RPMI8226 (cell line): Measurements from ENCODE around the gene SLC2A4.
A peak's percentile ranks its signal among the peaks of the same experiment; 100 is the strongest.
"Not testable (repeated sequence)": the region's sequence is repeated elsewhere in the genome, so short reads cannot be mapped to it uniquely, and the experiment has no call there.

Source experiments
- DNase-seq: peaks from one replicate; pipeline ENCODE4 v3.0.0-alpha.2; 2015

Gene SLC2A4

DNA sequence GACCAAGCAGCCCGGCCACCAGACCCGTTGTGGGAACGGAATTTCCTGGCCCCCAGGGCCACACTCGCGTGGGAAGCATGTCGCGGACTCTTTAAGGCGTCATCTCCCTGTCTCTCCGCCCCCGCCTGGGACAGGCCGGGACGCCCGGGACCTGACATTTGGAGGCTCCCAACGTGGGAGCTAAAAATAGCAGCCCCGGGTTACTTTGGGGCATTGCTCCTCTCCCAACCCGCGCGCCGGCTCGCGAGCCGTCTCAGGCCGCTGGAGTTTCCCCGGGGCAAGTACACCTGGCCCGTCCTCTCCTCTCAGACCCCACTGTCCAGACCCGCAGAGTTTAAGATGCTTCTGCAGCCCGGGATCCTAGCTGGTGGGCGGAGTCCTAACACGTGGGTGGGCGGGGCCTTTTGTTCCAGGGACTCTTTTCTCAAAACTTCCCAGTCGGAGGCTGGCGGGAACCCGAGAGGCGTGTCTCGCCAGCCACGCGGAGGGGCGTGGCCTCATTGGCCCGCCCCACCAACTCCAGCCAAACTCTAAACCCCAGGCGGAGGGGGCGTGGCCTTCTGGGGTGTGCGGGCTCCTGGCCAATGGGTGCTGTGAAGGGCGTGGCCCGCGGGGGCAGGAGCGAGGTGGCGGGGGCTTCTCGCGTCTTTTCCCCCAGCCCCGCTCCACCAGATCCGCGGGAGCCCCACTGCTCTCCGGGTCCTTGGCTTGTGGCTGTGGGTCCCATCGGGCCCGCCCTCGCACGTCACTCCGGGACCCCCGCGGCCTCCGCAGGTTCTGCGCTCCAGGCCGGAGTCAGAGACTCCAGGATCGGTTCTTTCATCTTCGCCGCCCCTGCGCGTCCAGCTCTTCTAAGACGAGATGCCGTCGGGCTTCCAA lies at the start of gene SLC2A4:
TSS of gene SLC2A4 (plus strand) at position 645 of the 879 bp plus-strand sequence. CDS start at position 862, 217 bp downstream.
- peak; percentile 94 for DNase-seq

DNA sequence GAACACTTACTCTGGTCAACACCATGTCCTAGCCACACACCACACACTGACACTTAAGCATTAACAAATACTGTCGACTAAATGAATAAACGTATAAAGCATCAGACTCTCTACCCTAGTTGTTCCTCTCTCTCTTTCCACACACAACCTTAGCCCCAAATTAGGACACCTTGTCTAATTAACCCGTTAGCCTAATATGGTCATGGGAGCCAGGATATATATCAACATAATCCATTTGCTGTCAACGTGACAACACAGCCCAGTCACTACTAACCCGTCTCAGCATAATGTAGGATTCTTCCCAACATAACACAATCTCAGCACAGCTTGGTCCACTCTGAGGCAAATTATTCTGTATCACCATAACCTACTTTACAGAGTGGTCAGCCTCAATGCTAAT lies 49.4 kb upstream of the SLC2A4 start:
- DNase-seq: no peak

DNA sequence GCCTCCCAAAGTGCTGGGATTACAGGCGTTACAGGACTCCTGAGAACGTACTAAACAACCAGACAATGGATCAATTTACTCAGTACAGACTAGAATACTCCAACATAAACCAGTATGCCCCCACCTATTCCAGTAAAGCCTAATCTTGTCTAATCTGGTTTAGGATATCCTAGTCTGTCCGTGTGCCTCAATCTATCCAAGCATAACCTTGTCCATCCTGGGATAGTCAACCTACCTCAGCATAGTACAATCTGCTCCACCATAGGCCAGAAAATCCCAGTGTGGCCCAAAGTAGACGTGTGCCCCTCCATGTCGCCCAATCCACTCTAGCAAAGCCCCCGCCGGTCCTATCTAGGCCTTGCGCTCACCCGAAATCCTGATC lies 47.8 kb upstream of the SLC2A4 start:
- no peak for DNase-seq

DNA sequence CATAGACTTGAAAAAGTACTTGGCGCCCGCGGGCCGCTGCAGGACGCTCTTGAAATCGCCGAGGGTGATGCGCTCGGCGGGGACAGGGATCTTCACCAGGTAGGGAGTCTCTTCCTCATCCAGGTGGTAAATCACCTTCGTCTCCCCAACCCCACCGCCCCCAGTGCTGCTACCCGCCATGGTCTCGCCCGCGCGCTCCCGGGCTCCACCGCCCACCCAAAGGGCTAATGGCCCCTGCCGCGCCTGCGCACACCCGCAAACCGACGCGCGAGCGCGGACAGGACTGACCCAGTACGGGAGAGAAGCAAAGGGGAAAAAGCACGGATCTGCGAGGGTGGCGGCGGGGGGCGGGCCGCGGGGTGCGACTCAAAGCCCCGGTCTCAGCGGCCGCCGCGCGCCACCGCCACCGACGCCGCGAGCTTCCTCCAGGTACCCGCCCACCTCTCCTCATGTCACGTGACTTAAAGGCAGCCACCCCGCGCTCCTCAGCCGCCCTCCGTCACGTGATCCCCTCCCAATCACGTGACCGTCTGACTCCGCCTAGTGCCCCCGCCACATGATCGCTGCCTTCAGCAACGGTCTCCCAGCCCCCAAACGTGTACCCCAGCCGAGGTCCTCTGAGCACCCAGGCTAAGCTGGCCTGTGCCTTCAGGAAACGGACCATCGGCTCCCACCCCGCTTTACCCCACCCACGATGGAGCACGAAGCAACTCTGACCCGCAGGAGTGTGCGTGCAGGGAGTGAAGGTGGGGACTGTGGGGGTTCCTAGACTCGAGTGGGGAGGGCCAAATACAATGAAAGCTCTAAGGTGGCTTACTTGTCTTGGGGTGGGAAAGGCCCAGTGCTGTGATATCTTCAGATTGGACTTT lies 47.2 kb upstream of the SLC2A4 start, which contains the start of gene DVL2:
TSS of gene DVL2 (minus strand) at position 435 of the 869 bp plus-strand sequence. CDS start at position 180, 255 bp downstream.
- peak; percentile 91 for DNase-seq

DNA sequence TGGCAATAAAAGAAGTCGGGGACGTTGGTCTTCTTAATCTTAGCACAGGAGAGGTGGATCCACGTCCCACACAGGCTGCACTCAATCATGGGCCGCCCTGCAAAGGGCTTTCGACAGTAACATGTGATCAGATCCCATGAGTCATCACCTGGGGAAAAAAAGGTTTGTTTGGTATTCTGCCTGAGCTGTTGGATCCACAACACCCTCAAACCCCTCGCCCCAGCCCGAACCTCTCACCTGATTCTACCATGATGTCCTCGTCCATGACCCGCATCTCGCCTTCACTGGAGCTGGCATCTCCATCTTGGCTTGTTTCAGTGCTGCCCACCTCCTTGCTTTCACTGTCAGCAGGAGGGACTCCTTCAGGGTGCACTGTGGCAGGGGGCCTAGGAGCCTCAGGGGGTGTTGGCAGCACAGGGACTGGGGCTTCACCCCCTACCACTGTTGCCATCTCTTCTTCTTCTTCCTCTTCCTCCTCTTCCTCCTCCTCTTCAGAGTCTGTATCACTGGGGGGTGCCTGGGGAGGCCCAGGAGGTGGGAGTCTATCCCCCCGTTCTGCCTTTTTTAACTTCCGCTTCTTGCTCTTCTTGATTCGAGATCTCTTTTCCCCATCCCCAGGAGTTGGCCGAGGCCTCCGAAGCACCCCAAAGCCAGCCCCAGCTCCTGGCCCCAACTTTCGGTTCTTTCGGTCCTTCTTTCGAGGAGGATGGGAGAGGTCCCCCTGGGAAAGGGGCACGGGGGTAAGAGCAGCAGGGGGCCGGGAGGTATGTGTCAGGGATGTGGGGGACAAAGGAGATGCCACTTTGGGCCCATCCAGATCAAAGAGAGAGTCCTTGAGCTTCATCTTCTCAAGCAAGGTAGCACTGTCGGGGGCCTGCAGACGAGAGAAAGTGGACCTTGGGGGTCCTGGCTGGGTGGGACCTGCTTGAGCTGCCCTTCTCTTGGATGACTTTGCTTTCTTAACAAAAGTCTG lies 45.5 kb upstream of the SLC2A4 start:
- no peak for DNase-seq

DNA sequence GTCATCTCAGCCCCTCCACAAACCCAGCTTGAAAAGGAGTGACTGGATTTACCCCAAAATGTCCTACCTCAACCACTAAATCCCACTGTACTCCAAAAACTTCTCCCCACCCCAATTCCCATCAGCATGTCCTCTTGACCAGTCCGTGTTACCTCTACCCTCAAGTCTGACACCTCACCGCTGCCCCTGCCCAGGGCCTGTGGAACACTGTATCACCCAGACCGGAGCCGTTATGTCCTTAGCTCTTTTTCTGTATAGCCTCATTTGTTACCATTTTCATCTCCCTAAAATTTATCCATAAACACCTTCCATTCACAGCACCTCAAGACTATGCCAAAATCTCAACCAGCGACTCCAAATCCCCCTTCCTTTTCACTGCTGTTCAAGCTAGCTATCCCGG lies 44.7 kb upstream of the SLC2A4 start:
- no peak for DNase-seq

DNA sequence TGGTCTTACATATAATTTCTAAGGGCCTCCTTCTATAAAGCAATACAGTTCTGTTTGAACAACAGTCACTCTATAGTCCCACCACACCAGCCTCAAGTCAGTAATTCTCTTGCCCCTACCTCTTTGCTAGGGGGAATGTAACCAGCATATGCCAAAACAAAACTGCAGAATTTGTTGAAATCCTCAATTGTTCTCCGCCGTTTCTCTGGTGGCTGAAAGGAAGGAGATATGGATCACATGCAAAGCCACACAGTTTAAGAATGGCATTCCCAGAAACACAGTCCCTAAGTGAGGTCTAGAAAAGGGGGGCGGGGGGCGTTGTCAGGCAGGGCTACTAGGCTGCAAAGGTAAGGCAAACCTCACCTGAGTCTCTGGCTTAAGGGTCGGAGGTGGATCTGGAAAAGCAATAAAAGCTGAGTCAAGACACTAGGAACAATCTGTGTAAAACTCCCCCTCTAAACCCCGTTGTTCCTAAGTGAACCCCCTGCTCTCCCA lies 44.2 kb upstream of the SLC2A4 start:
- DNase-seq: no peak

DNA sequence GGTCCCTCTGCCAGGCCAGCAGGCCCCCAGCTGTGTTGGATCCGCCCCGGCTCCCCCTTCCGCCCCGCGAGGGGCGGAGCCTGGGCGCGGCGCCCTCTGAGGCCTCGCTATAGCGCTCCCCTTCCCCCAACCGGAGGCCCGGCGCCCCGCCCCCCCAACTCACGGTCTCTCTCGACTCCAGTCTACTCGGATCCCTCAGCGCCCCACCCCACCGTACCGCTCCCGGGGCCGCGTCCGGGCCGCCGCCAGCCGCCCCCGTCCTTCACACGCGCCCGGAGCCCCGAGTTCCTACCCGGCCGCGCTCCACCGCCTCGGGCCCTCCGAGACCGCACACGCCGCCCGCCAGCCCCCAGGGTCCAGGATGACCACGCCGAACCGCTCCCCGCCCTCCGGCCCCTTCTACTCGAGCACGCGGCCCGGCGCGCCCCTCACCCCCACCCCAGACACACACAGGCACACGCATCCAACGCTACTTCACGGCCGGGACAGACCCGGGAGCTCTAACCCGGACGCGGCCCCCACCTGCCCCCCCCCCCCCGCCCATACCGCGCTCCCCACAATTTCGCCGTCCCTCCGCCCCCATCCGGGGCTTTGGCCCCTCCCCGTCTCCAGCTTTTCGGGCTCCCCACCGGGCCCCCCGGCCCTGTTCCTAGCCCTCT lies 43.6 kb upstream of the SLC2A4 start:
- DNase-seq: peak; percentile 78

DNA sequence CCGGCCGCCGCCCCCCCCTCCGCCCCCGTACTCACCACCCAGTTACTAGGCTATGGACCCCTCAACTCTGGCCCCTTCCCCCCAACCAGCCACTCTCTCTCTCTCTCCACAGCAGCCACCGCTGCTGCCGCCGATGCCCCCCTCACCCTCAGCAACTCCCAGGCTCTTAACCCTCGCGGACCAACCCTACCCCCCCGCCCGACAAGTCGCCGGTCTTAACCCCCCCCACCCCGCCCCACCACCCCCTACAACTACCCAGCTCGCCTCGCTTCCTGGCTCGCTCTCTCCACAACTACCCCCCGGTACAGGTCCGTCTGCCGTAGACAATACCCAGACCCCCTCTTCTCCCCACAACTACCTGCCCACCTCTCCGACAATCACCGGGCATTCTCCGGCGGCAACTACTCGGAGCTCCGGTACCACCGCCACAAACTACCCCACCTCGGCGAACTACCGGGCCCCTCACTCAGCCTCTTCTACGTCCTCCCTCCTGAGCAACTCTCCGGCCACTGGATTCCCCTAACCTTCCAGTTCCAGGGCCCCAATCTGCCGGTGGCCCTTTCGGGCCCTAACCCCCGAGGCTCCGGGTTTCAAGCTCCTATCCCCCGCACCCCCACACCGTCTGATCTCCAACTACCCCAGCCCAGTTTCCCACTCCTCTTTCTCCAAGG lies 43.0 kb upstream of the SLC2A4 start:
- DNase-seq: no peak

DNA sequence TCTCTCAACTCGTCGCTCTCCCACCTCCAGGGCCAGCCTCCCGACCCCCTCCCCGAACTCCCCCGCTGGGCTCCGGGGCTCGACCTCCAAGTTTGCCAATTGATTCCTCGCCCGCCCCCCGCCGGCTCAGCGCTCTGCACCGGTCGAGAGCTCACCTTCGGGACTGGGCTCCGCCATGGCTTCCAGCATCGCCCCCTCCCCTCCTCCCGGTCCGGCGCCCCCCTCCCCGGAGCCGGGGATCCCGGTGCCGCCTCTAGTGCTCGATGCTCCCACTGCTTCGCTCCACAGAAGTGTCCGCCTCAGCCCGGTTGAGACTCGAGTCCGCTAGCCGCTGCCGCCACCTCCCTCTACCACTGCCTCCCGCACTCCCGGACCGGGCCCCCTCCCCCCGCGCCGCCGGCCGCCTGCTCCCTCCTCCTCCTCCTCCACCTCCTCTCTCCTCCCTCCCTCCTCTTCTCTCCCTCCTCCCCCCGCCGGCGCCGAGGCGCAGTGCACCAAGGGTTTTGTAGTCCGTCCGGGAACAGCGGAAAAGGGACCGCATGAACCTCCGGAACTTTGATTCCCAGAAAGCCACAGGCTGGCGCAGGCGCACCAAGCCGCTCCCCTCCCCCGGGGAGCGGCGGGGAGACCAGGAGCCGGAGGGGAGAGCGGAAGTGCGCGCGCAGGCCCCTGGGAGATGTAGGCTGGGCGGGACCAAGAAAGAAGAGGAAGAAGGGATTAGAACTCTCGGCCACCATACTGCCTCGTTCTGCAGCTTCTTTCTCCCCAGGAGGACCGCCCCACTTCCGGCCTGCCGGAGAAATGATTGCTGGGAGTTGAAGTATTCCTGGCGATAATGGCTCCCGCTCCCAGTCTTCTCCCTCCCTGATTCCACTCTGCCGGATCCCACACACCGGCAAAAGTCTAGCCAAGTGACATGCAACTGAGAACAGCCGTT lies 42.2 kb upstream of the SLC2A4 start, which contains the start of gene PHF23:
TSS of gene PHF23 (minus strand) at position 367 of the 937 bp plus-strand sequence. CDS start at position 189, 178 bp downstream.
- peak; percentile 97 for DNase-seq

DNA sequence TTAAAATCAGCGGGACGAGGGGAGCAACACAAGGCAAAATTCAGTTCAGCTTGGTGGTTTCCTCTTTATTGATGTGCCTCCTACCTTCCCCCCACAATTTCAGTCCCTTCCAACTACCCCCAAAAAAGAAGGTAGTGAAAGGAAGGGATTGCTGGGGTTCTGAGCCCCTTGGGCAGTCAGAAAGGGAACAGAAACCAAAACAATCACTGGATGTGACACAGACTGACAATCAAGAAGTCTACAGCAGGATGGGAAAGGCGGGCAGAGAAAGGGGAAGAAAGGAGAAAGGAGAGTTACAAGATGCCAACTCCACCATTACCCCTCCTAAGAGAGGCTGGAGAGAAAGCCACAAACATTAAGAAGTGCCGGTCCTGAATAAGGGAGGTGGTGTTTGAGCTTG lies 41.1 kb upstream of the SLC2A4 start:
- DNase-seq: no peak

DNA sequence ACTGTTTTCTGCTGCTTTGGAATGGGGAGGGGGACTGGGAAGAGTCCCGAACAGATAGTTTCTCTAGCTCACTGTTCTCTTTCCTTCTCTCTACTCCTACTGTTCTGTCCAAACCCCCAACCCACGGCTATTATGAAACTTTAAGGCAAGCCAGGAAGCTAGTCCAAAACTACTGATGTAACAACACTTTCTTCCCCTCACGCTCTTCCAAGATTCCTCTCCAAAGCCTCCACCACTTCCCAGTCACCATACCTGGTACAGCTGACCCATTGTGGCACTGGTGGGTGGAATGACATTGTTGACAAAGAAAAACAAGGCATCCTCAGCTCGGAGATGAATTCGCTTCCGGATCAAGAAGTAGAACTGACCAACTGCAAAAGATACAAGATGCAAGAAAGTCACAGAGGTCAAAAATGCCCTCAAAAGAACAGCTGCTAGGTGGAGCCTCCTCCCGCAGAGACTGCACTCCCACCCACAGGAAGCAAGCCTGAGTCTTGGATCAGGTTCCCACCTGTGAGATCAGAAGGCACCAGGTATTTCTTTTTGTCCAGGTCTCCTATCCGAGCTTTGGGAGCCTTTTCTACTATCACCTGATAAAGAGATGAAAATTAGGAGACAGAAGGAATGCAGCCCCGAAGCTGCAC lies 40.3 kb upstream of the SLC2A4 start:
- DNase-seq: no peak

DNA sequence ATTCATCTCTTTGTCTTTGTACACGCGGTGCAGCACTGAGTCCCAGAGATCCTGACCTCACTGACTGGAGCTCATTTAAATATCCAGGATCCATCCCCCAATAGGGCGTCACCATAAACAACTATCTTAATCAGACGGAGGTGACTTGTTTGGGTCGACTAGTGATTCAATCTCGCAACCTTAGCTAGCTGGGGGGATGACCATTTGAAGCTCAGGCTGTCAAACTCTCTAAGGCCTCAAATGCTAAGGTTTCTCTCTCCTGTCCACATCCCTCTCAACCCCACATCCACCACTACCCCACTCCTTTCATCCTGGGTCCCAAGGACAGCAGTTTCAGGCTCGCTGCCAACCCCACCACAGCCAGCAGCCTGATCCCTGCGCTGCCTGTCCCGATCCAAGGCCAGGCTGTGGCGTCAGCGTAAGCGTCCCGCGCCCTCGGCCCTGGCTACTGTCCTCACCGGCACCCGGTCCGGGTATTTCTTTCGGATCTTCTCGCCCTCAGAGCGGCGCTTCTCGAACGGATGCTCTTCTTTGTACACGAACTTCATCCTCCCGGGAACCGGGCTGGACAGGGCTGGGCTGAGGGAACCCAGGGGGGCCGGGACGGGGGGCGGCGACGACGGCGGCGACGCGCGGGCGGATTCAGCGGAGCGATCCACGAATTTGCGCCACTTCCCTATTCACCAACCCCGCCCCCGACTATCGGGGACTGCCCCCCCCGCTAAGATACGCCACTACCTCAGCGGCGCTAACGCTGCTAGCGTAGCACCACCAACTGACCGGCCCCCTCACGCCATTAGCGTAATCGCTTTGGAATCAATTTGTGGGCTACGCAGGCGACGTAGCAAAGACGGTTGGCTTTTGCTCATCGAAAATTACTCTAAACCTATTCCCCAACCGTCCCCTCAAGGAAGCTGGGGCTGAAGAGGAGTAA lies 39.5 kb upstream of the SLC2A4 start, which contains the start of gene GABARAP:
TSS of gene GABARAP (minus strand) at position 667 of the 934 bp plus-strand sequence. CDS start at position 548, 119 bp downstream.
- DNase-seq: peak; percentile 89

DNA sequence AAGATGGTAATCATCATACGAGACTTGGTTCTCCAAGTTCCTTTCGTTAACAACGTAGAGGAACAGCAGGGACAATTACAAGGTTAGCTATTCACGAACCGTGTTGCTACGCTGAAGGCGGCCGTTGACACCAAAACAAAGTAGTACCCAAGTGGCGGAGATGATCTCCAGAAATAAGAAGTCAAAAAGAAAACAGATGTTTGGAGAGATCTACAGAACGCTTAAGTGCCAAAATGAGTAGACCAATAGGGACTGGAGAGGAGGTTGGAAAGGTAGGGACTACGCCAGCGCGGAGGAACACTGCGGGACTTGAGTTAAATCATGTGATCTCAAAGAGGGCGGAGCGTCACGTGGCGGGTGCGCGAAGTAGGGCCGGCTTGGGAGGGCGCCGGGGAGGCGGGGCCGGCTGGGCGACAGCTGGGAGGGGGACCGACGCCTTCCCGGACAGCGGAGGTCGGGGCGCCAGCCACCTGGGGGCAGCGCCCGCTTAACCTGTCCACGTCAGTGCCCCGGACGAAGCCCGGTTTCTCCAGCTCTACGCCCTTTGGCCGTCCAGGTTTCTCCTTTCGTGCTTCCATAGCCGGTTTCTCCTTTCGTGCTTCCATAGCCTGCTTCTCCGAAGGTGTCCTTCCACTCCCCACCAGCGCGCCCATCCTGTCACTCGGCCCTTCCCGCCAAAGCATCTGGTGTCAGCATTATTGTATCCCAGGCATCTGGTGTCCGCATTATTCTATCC lies 38.6 kb upstream of the SLC2A4 start:
- peak; percentile 92 for DNase-seq

DNA sequence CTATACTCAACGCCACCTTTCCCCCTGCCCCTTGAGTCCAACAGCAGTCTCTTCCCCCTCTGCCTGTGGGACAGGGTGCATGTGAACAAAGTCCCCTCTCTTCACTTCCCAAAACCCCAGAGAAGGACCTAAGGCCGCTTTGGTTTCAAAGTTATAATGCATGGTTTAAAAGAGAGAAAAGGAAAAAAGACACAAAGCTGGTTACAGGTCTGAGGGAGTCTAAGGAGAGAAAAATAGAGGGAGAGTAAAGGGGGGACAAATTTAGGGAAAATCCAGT lies 38.1 kb upstream of the SLC2A4 start:
- DNase-seq: no peak

DNA sequence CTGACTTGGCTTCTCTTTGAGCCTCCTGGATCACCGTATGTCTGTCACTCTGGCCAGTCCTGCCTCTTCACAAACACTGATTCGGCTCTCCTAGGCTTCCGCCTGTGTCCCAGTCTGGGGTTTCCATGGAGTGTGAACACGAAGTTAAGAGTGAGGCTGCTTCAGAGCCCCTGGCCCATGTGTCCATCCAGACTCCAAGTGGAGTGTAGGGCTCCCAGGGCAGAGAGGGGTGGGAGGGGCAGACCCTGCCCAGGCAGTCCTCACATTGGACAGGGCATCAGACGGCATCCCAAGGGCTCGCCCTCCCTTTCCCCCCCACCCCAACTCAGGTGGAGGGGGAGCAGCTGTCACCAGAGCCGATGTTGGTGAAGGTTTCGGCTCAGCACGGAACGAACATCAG lies 37.7 kb upstream of the SLC2A4 start:
- not testable (repeated sequence) for DNase-seq

DNA sequence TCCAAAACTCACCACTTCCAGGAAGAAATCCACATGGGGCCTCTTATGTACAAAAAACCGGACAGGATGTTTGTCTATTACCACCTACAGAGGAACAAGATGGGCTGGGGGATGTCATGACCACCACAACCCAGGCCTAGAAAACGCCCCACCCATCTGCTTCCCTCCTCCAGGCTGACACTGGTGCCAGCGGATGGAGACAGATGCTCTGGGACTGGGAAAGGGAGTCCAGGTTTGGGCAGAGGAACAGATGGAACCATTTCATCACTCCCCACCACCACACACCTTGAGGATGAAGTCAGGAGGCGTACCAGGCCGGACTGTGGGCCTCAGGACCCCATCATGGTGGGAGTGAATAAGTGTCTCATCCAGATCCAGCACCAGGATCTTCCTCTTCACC lies 34.7 kb upstream of the SLC2A4 start:
- DNase-seq: no peak
